ENCODE measurements around the gene C1QTNF8.

C1QTNF8 gene

GRCh38 chr16:1140582-1141162, 44.6 kb upstream of the C1QTNF8 start:
- DNase-seq = no peak
- no peak overlapping the region for H3K4me2 ChIP-seq (ENCODE audit: low read depth, low read length)
- no peak overlapping the region for H3K4me3 ChIP-seq (ENCODE audit: low read length)
- H3K9me2 ChIP-seq (replicated peaks; ENCODE audit: insufficient read depth, low read length) = no peaks in the 10 kb centered on the region
- H4K20me1 ChIP-seq (ENCODE audit: insufficient read depth, low read length) = no peaks in the 10 kb centered on the region
- H3K27ac ChIP-seq (ENCODE audit: low read length) = no peak overlapping the region
- peaks cover 92% of the 10 kb centered on the region for H3K27me3 ChIP-seq (replicated peaks; ENCODE audit: insufficient read depth, low read length)
- TF ChIP-seq EZH2phosphoT487 (IDR thresholded peaks at IDR 0.05; ENCODE audit: low read length) (no peak), CTCF (IDR thresholded peaks at IDR 0.05; ENCODE audit: low read length) (no peak), EZH2 (optimal IDR thresholded peaks at IDR 0.05; ENCODE audit: low read depth, low read length) (no peak)
- no peak overlapping the region for H3K9ac ChIP-seq (ENCODE audit: low read length)
- H3K9me3 ChIP-seq (replicated peaks; ENCODE audit: insufficient read depth, low read length) = no peaks in the 10 kb centered on the region
- no peak overlapping the region for H2AFZ ChIP-seq (ENCODE audit: low read length)
- H3K36me3 ChIP-seq (replicated peaks; ENCODE audit: insufficient read depth, low read length) = no peaks in the 10 kb centered on the region
- no peaks in the 10 kb centered on the region for H3K79me2 ChIP-seq (ENCODE audit: low read length)
- H3K4me1 ChIP-seq (ENCODE audit: low read length) = no peaks in the 10 kb centered on the region
- no peaks in the 10 kb centered on the region for H3F3A ChIP-seq (ENCODE audit: insufficient read depth, low read length)

- Histone ChIP-seq H3K79me2 (ENCODE audit: low read length) (no peaks in the 10 kb centered on the region), H3K36me3 (replicated peaks; ENCODE audit: insufficient read depth, low read length) (no peaks in the 10 kb centered on the region), H3K27ac (ENCODE audit: low read length) (no peak overlapping the region), H4K20me1 (ENCODE audit: insufficient read depth, low read length) (no peaks in the 10 kb centered on the region), H3K4me2 (ENCODE audit: low read depth, low read length) (no peak overlapping the region), H3K9me2 (replicated peaks; ENCODE audit: insufficient read depth, low read length) (no peaks in the 10 kb centered on the region), H3K4me1 (ENCODE audit: low read length) (no peaks in the 10 kb centered on the region), H2AFZ (ENCODE audit: low read length) (no peak overlapping the region), H3K27me3 (replicated peaks; ENCODE audit: insufficient read depth, low read length) (peaks cover 88% of the 10 kb centered on the region), H3F3A (ENCODE audit: insufficient read depth, low read length) (no peaks in the 10 kb centered on the region), H3K9me3 (replicated peaks; ENCODE audit: insufficient read depth, low read length) (no peaks in the 10 kb centered on the region), H3K4me3 (ENCODE audit: low read length) (no peak overlapping the region), H3K9ac (ENCODE audit: low read length) (no peak overlapping the region)
- no peak for TF ChIP-seq EZH2 (optimal IDR thresholded peaks at IDR 0.05; ENCODE audit: low read depth, low read length)
- TF ChIP-seq EZH2phosphoT487 (IDR thresholded peaks at IDR 0.05; ENCODE audit: low read length) = no peak
- TF ChIP-seq CTCF (IDR thresholded peaks at IDR 0.05; ENCODE audit: low read length) = no peak
- DNase-seq = no peak
Measured at GRCh38 chr16:1137604-1138003, 41.6 kb upstream of the C1QTNF8 start.

GRCh38 chr16:1135459-1135825, 39.4 kb upstream of the C1QTNF8 start:
- Histone ChIP-seq H3F3A (ENCODE audit: insufficient read depth, low read length) (no peaks in the 10 kb centered on the region), H3K79me2 (ENCODE audit: low read length) (no peaks in the 10 kb centered on the region), H4K20me1 (ENCODE audit: insufficient read depth, low read length) (no peaks in the 10 kb centered on the region), H3K9me3 (replicated peaks; ENCODE audit: insufficient read depth, low read length) (no peaks in the 10 kb centered on the region), H3K9me2 (replicated peaks; ENCODE audit: insufficient read depth, low read length) (no peaks in the 10 kb centered on the region), H3K27ac (ENCODE audit: low read length) (no peak overlapping the region), H3K4me1 (ENCODE audit: low read length) (no peaks in the 10 kb centered on the region), H3K9ac (ENCODE audit: low read length) (no peak overlapping the region), H3K27me3 (replicated peaks; ENCODE audit: insufficient read depth, low read length) (peaks cover 87% of the 10 kb centered on the region), H3K4me2 (ENCODE audit: low read depth, low read length) (no peak overlapping the region), H2AFZ (ENCODE audit: low read length) (no peak overlapping the region), H3K4me3 (ENCODE audit: low read length) (no peak overlapping the region), H3K36me3 (replicated peaks; ENCODE audit: insufficient read depth, low read length) (no peaks in the 10 kb centered on the region)
- no peak for DNase-seq
- no peak for TF ChIP-seq EZH2 (optimal IDR thresholded peaks at IDR 0.05; ENCODE audit: low read depth, low read length)
- no peak for TF ChIP-seq CTCF (IDR thresholded peaks at IDR 0.05; ENCODE audit: low read length)
